ENCODE results near the gene AJAP1. TPM values are rescaled to one million over a fixed set of nuclear protein-coding genes. Genes with fewer than 3 reads are reported as not detected.

Gene AJAP1
- total RNA-seq, 1 experiment from 2014 or later = not detected

DNA sequence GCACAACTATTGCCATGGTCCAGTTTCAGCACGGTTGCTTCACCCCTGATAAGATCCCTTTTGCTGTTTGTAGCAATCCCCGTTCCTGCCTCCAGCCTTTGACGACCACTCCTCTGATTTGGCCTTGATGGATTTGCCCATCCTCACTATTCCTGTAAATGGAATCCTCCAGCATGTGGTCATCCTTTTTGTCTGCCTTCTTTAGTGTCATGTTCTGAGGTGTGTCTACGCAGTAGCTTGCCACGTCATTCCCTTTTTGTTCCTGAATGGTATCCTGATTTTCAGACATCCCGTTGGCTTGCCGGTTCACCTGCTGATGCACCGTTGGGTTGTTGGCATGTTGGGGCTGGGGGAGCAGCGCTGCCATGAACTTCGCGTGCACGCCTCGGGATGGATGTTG is 7.8 kb downstream of the AJAP1 start:
- no peak for ATAC-seq
- Histone ChIP-seq H3K27ac (ENCODE audit: low read length) (no peak overlapping the region), H3K36me3 (ENCODE audit: control insufficient read depth, insufficient read depth, low read length) (no peaks in the 10 kb centered on the region), H3K9me3 (ENCODE audit: control insufficient read depth, insufficient read depth, low read depth, low read length) (no peaks in the 10 kb centered on the region), H3K4me3 (ENCODE audit: low read depth in 2 of 2, low read length in 2 of 2) (no peak overlapping the region), H3K27me3 (ENCODE audit: control insufficient read depth, insufficient read depth, low read length) (peaks cover 4% of the 10 kb centered on the region; the same call in 1 of the 2 replicates), H3K4me1 (ENCODE audit: control insufficient read depth, insufficient read depth, low read length) (no peaks in the 10 kb centered on the region)
- TF ChIP-seq, protein P1, sequence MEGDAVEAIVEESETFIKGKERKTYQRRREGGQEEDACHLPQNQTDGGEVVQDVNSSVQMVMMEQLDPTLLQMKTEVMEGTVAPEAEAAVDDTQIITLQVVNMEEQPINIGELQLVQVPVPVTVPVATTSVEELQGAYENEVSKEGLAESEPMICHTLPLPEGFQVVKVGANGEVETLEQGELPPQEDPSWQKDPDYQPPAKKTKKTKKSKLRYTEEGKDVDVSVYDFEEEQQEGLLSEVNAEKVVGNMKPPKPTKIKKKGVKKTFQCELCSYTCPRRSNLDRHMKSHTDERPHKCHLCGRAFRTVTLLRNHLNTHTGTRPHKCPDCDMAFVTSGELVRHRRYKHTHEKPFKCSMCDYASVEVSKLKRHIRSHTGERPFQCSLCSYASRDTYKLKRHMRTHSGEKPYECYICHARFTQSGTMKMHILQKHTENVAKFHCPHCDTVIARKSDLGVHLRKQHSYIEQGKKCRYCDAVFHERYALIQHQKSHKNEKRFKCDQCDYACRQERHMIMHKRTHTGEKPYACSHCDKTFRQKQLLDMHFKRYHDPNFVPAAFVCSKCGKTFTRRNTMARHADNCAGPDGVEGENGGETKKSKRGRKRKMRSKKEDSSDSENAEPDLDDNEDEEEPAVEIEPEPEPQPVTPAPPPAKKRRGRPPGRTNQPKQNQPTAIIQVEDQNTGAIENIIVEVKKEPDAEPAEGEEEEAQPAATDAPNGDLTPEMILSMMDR (IDR thresholded peaks at IDR 0.05) = no peak
- TF ChIP-seq TCF7L2 (IDR thresholded peaks at IDR 0.05; ENCODE audit: low read depth, low read length) = no peak
- TF ChIP-seq POLR2AphosphoS5 (IDR thresholded peaks at IDR 0.05; ENCODE audit: low read depth, low read length) = no peak
- TF ChIP-seq SIN3A (IDR thresholded peaks at IDR 0.05; ENCODE audit: borderline replicate concordance, insufficient read depth, low read depth, low read length) = no peak
- no peak for TF ChIP-seq REST (IDR thresholded peaks at IDR 0.05; ENCODE audit: insufficient read depth in 1 of 2, low read depth in 2 of 2, low read length in 1 of 2)
- BruUV-seq (replicated peaks) = no TSS peak
- CTCF ChIA-PET = no interaction called here
- intact Hi-C loops (cut with micrococcal nuclease; ENCODE audit: unreplicated experiment) = no loop called here
- in situ Hi-C loops (cut with HindIII; ENCODE audit: low pct_unique_long_range_greater_than_20kb, low sequenced_read_pairs) = no loop called here
- DNase-seq (ENCODE audit: low read depth, low spot score) = no peak
- POLR2A ChIA-PET = no interaction called here

GRCh38 chr1:4662723-4663122 is 8.3 kb downstream of the AJAP1 start:
- Histone ChIP-seq H3K9me3 (ENCODE audit: control insufficient read depth, insufficient read depth, low read depth, low read length) (no peaks in the 10 kb centered on the region), H3K27ac (ENCODE audit: low read length) (no peak overlapping the region), H3K4me3 (ENCODE audit: low read depth in 2 of 2, low read length in 2 of 2) (no peak overlapping the region), H3K36me3 (ENCODE audit: control insufficient read depth, insufficient read depth, low read length) (no peaks in the 10 kb centered on the region), H3K27me3 (ENCODE audit: control insufficient read depth, insufficient read depth, low read length) (peaks cover 4% of the 10 kb centered on the region; the same call in 1 of the 2 replicates), H3K4me1 (ENCODE audit: control insufficient read depth, insufficient read depth, low read length) (no peaks in the 10 kb centered on the region)
- intact Hi-C loops (cut with micrococcal nuclease; ENCODE audit: unreplicated experiment) (no loop called here), in situ Hi-C loops (cut with HindIII; ENCODE audit: low pct_unique_long_range_greater_than_20kb, low sequenced_read_pairs) (no loop called here)
- ChIA-PET CTCF (no interaction called here), POLR2A (no interaction called here)
- no peak for DNase-seq (ENCODE audit: low read depth, low spot score)
- BruUV-seq (replicated peaks) = no TSS peak
- no peak for ATAC-seq
- TF ChIP-seq REST (IDR thresholded peaks at IDR 0.05; ENCODE audit: insufficient read depth in 1 of 2, low read depth in 2 of 2, low read length in 1 of 2) (no peak), TCF7L2 (IDR thresholded peaks at IDR 0.05; ENCODE audit: low read depth, low read length) (no peak), SIN3A (IDR thresholded peaks at IDR 0.05; ENCODE audit: borderline replicate concordance, insufficient read depth, low read depth, low read length) (no peak), POLR2AphosphoS5 (IDR thresholded peaks at IDR 0.05; ENCODE audit: low read depth, low read length) (no peak)
- TF ChIP-seq, protein P1 (IDR thresholded peaks at IDR 0.05) = no peak

All from Panc1 (cell line).